ENCODE measurements around the gene ZC3H4. TPM values are rescaled to one million over a fixed set of nuclear protein-coding genes. Genes with fewer than 3 reads are reported as not detected.

ZC3H4 gene
- total RNA-seq, 1 donor from 2014 or later = 23.9 TPM

DNA sequence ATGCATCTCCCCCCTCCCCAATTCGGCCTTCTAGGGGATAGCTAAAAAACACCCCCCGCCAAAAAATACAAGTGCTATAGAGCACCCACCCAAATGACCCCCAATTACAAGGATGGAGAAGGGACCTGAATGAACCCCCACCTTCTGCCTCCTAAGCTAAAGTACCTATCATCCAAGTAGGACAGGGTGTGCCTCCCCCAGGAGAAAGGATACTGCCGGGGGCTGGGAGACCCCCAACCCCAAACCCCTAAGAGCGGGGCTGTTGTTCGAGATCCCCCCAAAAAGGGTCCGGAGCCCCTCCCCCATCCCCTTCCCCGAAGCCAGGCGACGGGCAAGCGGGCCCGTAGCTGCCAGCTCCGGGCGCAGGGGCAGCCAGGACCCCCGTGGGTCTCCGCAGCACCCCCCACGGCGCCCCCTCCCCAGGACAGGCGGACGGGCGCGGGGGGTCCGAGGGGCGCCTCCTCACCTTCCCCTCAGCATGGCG, 1.9 kb downstream of the ZC3H4 start:
- TF ChIP-seq, protein P1, sequence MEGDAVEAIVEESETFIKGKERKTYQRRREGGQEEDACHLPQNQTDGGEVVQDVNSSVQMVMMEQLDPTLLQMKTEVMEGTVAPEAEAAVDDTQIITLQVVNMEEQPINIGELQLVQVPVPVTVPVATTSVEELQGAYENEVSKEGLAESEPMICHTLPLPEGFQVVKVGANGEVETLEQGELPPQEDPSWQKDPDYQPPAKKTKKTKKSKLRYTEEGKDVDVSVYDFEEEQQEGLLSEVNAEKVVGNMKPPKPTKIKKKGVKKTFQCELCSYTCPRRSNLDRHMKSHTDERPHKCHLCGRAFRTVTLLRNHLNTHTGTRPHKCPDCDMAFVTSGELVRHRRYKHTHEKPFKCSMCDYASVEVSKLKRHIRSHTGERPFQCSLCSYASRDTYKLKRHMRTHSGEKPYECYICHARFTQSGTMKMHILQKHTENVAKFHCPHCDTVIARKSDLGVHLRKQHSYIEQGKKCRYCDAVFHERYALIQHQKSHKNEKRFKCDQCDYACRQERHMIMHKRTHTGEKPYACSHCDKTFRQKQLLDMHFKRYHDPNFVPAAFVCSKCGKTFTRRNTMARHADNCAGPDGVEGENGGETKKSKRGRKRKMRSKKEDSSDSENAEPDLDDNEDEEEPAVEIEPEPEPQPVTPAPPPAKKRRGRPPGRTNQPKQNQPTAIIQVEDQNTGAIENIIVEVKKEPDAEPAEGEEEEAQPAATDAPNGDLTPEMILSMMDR (IDR thresholded peaks at IDR 0.05; ENCODE audit: insufficient read depth, low read length, poor library complexity, severe bottlenecking) = no peak
- DNase-seq (ENCODE audit: low read depth) = no peak
- Histone ChIP-seq H3K36me3 (ENCODE audit: control insufficient read depth, insufficient read depth, low read length) (no peaks in the 10 kb centered on the region), H3K4me3 (ENCODE audit: low read depth, low read length) (peak overlapping the region; percentile 92), H3K27me3 (ENCODE audit: control insufficient read depth, insufficient read depth, low read length) (no peaks in the 10 kb centered on the region)

DNA sequence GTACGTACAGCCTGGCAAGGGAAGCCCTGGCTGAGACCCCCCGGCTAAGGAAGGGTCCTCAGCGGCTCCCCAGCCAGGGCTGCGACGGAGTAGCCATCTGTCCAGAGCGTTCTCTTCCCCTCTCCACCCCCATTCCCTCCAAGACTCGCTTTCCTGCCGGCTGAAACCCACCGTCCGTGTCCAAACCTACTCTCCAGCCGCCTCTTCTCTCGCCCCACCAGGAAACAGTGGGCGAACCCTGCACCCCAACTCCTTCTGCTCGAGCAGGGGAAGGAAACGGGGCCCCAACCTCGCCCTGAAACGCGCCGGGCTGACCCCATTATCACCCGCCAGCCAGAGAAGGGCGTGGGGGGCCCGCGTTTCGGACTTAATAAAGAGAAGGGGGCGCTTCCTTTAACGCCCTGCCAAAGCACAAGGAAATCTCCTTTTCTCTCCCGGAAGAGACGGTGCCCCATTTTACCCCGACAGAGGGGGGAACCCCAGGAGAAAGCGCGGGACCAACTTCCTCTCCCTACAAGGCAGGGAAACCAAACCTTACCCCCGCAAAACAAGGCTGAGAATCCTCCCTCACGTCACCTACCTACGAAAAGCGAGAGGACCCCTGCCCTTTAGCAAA, 2.5 kb downstream of the ZC3H4 start:
- Histone ChIP-seq H3K36me3 (ENCODE audit: control insufficient read depth, insufficient read depth, low read length) (no peaks in the 10 kb centered on the region), H3K4me3 (ENCODE audit: low read depth, low read length) (peak overlapping the region; percentile 92), H3K27me3 (ENCODE audit: control insufficient read depth, insufficient read depth, low read length) (no peaks in the 10 kb centered on the region)
- TF ChIP-seq, protein P1 (IDR thresholded peaks at IDR 0.05; ENCODE audit: insufficient read depth, low read length, poor library complexity, severe bottlenecking) = no peak
- no peak for DNase-seq (ENCODE audit: low read depth)

DNA sequence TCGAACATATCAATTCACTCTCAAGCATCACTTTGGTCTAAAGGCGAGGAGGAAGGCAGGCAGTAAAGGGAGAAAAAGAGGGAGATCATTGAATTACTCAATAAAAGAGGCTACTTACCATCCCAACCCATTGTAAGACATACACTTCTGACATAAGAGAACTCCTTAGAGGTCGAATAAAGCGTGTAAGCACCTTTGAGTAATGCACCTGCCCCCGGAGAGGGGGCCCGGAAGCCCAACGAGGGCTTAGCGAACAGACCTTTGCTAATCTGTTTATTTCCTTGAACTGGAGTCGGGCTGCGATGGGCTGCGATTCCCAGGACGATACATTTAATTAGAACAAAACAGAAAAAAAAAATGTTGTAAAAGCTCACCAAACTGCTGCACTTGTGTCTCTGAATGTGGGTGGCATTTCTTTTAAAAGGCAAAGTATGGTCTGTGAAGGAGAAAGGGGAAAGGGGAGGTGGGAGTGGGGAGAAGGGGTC, 3.0 kb downstream of the ZC3H4 start:
- Histone ChIP-seq H3K27me3 (ENCODE audit: control insufficient read depth, insufficient read depth, low read length) (no peaks in the 10 kb centered on the region), H3K36me3 (ENCODE audit: control insufficient read depth, insufficient read depth, low read length) (no peaks in the 10 kb centered on the region), H3K4me3 (ENCODE audit: low read depth, low read length) (peak overlapping the region; percentile 92)
- TF ChIP-seq, protein P1 (IDR thresholded peaks at IDR 0.05; ENCODE audit: insufficient read depth, low read length, poor library complexity, severe bottlenecking) = no peak
- no peak for DNase-seq (ENCODE audit: low read depth)

DNA sequence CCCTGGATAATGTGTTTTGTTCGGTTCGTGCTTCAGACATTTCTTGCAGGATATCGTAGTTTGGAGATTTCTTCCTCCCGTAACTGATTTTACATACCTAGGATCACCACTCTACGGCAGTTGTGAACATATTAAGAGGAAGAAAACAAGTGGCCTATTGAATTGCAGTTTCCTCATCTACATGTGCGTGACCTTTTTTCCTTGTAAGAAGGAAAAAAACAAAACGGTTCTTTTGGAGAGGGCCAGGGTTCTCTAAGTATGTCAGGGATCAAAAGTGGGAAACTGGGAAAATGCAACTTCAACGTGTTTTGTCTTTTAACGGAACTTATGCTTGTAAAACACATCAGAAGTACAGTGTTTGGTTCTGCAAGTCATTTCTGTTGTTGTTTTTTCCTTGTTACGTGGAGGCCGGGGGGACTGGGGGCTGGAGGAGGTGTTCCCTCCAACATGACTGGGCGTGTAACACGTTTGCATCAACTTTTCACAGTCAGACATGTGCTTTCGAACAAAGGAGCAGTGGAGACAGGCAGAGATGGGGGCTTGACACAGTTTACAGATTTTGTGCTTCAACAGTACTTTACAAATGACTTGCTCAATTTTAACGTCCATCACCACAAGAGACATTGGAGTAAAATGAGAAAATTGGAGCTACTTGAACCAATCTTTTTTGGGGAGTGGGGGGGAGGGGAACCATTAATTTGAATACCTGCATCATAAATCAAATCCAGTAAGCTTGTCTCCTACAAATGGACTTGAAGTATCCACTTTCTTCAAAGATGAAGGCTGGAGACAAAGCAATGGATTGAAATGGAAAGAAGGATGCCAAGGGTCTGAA, 3.8 kb downstream of the ZC3H4 start:
- no peak for DNase-seq (ENCODE audit: low read depth)
- Histone ChIP-seq H3K27me3 (ENCODE audit: control insufficient read depth, insufficient read depth, low read length) (no peaks in the 10 kb centered on the region), H3K4me3 (ENCODE audit: low read depth, low read length) (peak overlapping the region; percentile 92), H3K36me3 (ENCODE audit: control insufficient read depth, insufficient read depth, low read length) (no peaks in the 10 kb centered on the region)
- TF ChIP-seq, protein P1 (IDR thresholded peaks at IDR 0.05; ENCODE audit: insufficient read depth, low read length, poor library complexity, severe bottlenecking) = no peak

DNA sequence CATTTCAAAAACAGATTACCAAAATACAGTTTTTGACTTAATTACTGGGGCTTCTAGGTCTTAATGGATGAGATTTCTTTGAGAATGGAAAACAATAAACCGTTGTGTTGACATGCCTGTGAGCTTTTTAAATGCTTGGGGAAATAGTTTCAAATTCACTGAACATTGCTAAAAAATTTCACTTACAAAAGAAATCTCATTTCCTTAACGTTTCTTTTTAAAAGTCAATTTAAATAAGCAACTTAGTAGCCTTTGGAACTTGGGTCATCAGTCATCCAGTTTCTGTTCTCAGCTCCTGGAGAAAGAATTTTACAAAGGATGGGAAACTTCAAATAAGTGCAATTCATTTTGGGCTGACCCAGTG, 4.4 kb downstream of the ZC3H4 start:
- TF ChIP-seq, protein P1 (IDR thresholded peaks at IDR 0.05; ENCODE audit: insufficient read depth, low read length, poor library complexity, severe bottlenecking) = no peak
- H3K27me3 ChIP-seq (ENCODE audit: control insufficient read depth, insufficient read depth, low read length) = no peaks in the 10 kb centered on the region
- H3K4me3 ChIP-seq (ENCODE audit: low read depth, low read length) = no peak overlapping the region
- H3K36me3 ChIP-seq (ENCODE audit: control insufficient read depth, insufficient read depth, low read length) = no peaks in the 10 kb centered on the region
- DNase-seq (ENCODE audit: low read depth) = no peak

Measured in kidney epithelial cell (primary cell).